NB4 (cell line): Measurements from ENCODE around the gene MTARC1.

Experiments used
- DNase-seq: peaks from one replicate; pipeline ENCODE4 v3.0.0; 2010; ENCODE audit warnings: low read depth
- H3K4me3 ChIP-seq: one replicate; pipeline ENCODE4 v1.5.1; 2011; ENCODE audit warnings: mild to moderate bottlenecking, low read depth, low read length, moderate library complexity
- CTCF ChIP-seq: IDR thresholded peaks from one replicate; pipeline ENCODE4 v1.5.1; 2012; ENCODE audit warnings: low read depth, low read length
- MAX ChIP-seq: IDR thresholded peaks from 2 replicates; pipeline ENCODE4 v1.6.1; 2011; ENCODE audit warnings: low read depth, low read length
- MYC ChIP-seq: IDR thresholded peaks from 2 replicates; pipeline ENCODE4 v1.6.1; 2011; ENCODE audit warnings: low read depth, low read length
- POLR2A ChIP-seq: IDR thresholded peaks from 2 replicates; pipeline ENCODE4 v1.6.1; 2011; ENCODE audit warnings: mild to moderate bottlenecking; ENCODE audit not compliant: insufficient read length; ENCODE audit errors: extremely low read depth

The MTARC1 gene

GRCh38 chr1:220803401-220804201 is 16.9 kb downstream of the MTARC1 start:
- DNase-seq = peak; percentile 55
- no peak for TF ChIP-seq MAX
- no peak for TF ChIP-seq POLR2A
- TF ChIP-seq MYC = no peak
- peak; percentile 60 for TF ChIP-seq CTCF
- no peak overlapping the region for H3K4me3 ChIP-seq

DNA sequence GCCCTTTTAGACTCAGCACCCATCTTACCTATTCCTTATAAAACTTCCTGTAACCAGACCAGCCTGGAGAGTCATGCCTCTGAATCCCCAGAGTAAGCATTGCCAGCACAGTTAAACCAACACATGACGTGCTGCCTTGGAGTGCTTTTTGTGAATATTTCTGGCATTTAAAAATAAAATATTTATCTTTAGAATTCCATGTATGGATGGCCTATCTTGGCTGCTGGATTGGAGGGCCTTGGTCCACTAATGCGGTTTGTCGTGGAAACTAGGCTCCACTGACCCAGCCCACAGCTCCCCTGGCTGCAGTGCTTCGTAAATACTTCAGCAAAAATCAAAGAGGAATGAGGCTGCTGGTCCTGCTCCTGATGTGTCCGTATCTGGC is 17.5 kb downstream of the MTARC1 start:
- no peak for DNase-seq
- no peak overlapping the region for H3K4me3 ChIP-seq
- no peak for TF ChIP-seq MAX

DNA sequence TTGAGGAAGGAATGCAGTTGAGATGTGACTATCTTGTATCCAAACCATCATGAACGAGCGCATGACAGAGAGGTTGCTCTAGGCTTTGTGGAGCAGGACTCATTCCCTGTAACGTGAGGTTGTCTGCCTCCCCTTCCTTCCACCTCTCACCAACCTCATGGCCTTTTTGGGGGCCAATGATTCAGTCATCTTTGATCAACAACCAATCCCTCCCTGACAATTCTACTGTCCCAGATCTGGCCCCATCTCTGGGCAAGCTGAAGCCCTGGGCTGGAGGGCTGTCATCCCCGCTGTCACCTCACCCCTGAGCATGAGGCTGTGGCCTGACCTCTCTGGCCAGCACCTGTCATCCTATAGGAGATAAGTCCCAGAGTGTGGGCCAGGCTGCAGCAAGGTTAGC is 19.7 kb downstream of the MTARC1 start:
- TF ChIP-seq CTCF = no peak
- TF ChIP-seq MYC = no peak
- no peak for TF ChIP-seq MAX
- no peak for TF ChIP-seq POLR2A
- DNase-seq = no peak
- H3K4me3 ChIP-seq = no peak overlapping the region

- TF ChIP-seq MYC (no peak), POLR2A (no peak), MAX (no peak), CTCF (no peak)
- H3K4me3 ChIP-seq = no peak overlapping the region
- DNase-seq = no peak
Observed at GRCh38 chr1:220807726-220808125, 21.0 kb downstream of the MTARC1 start.

DNA sequence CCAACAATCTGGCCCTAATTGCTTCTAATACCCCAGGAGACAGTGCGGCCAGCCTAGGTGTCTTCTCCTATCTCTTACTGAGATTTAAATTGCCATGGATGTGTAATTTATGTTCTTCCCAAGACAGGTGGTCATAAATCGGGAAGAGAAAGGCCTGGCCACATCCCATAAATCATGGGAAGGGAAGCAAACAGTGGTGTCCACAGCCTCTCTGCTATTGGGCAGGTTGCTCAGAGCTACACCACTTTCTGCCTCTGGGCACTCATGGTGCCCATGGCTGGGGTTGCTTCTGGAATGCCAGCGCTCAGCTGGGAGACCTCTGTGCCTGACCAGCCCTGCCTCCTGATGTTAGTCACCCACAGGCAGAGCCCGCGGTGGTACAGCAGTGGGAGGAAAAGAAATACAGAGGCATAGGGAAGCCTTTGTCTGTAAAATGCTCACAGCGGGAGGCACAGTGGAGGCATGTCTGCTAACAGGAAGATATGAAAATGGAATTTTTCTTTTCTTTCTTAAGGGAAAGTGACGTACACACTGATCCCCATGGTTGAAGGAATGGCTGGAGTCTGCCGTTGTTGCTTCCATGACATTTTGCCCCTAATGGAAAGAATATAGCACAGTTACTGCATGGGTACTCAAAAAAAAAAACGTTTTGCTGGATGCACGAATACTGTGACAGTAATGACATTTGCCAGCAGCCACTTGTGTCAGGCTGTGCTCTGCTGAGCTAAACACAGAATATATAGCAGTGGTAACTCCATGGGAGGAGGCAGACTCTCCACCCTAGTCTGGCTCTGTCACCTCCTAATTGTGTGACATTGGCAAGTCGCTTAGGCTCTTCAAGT is 21.9 kb downstream of the MTARC1 start:
- no peak overlapping the region for H3K4me3 ChIP-seq
- no peak for DNase-seq
- TF ChIP-seq MAX (no peak), CTCF (no peak), POLR2A (no peak), MYC (no peak)

- H3K4me3 ChIP-seq = no peak overlapping the region
- no peak for TF ChIP-seq MYC
- no peak for TF ChIP-seq MAX
- no peak for TF ChIP-seq CTCF
- no peak for DNase-seq
Observed at GRCh38 chr1:220809187-220809550, 22.5 kb downstream of the MTARC1 start.
